ENCODE measurements around the gene FOLH1.
"Not testable (repeated sequence)": the region's sequence is repeated elsewhere in the genome, so short reads cannot be mapped to it uniquely, and the experiment has no call there.

DNA sequence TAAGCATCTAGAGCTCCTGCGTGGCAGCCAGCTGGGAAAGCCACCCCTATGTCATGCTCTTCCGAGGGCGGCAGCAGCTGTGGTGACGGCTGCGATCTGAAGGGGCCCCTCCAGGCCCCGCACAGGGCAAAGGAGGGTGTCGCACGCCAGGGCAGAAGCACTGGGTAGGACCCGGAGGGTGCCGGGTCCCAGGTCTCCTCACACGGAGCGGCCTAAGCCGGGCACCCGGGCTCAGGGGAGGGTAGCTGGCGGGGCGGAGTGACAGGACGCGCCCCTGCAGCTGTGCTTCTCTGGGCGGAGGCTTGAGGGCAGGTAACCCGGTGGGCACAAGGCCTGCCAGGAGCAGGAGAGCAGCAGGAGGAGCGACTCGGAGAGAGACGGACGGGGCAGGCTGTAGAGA lies 106.0 kb downstream of the FOLH1 start:
- TF ChIP-seq EZH2 (IDR thresholded peaks at IDR 0.05; ENCODE audit: insufficient read depth, poor library complexity, severe bottlenecking); EZH2phosphoT487 (IDR thresholded peaks at IDR 0.05; ENCODE audit: insufficient read depth, low read depth): not testable (repeated sequence)
